HEK293 (cell line): Measurements from ENCODE around the gene PDLIM5.

Experiments used
- CTCF ChIA-PET: fragments of 350-600 bp; formaldehyde crosslinking; extraction: SDS; loops from one replicate; lab custom pipeline; 2021; ENCODE audit warnings: antibody characterized with exemption; lab: Yijun Ruan, JAX
- POLR2A ChIA-PET: fragments of 300-600 bp; formaldehyde crosslinking; extraction: SDS; loops from one replicate; lab custom pipeline; 2020; ENCODE audit warnings: antibody characterized with exemption, inconsistent platforms; lab: Yijun Ruan, JAX
- H3K27ac ChIP-seq: fragments of 200-500 bp; sonication (Bioruptor generic); 2 replicates; pipeline ENCODE4 v1.5.1; 2014; ENCODE audit warnings: low read depth, low read length, control low read depth, inconsistent platforms; ENCODE audit errors: extremely low read depth
- H3K36me3 ChIP-seq, 2 experiments: fragments of 200-500 bp in 1 of 2; sonication (Bioruptor generic) in 1 of 2; 1 replicate in 1 of 2; 2 replicates in 1 of 2; pipeline ENCODE4 v1.5.1; 2014 to 2017; ENCODE audit warnings: inconsistent platforms in 2 of 2, low read length in 2 of 2; ENCODE audit not compliant: control insufficient read depth in 2 of 2, insufficient read depth in 1 of 2
- H3K4me1 ChIP-seq: fragments of 200-500 bp; sonication (Bioruptor generic); 2 replicates; pipeline ENCODE4 v1.5.1; 2014; ENCODE audit warnings: mild to moderate bottlenecking, low read length, inconsistent platforms; ENCODE audit not compliant: control insufficient read depth, insufficient read depth
- H3K4me3 ChIP-seq: 2 replicates; pipeline ENCODE4 v1.5.1; 2011; ENCODE audit warnings: low read depth, mild to moderate bottlenecking, control low read depth, low read length, moderate library complexity
- H3K9me3 ChIP-seq: fragments of 200-500 bp; sonication (Bioruptor generic); 2 replicates; pipeline ENCODE4 v1.5.1; 2014; ENCODE audit warnings: low read depth, low read length, inconsistent platforms; ENCODE audit not compliant: control insufficient read depth, insufficient read depth
- CTCF ChIP-seq: fragments of 450-650 bp; formaldehyde crosslinking; IDR thresholded peaks from 2 replicates; pipeline ENCODE4 v1.5.1; 2016; ENCODE audit warnings: missing biosample characterization, missing genetic modification characterization
- HOXA7 ChIP-seq: sonication (generic); formaldehyde crosslinking; IDR thresholded peaks from 2 replicates; pipeline ENCODE4 v1.8.1; 2022; ENCODE audit warnings: missing genetic modification reagents, borderline replicate concordance
- HOXC10 ChIP-seq: sonication (generic); formaldehyde crosslinking; IDR thresholded peaks from 2 replicates; pipeline ENCODE4 v1.8.1; 2023; ENCODE audit warnings: mild to moderate bottlenecking, missing genetic modification reagents
- SP2 ChIP-seq: fragments of 450-650 bp; formaldehyde crosslinking; IDR thresholded peaks from 2 replicates; pipeline ENCODE4 v1.5.1; 2016; ENCODE audit warnings: missing biosample characterization, missing genetic modification characterization
- ZNF10 ChIP-seq: fragments of 450-650 bp; formaldehyde crosslinking; IDR thresholded peaks from 2 replicates; pipeline ENCODE4 v1.5.1; 2017; ENCODE audit warnings: missing biosample characterization, missing genetic modification characterization
- ZNF121 ChIP-seq: fragments of 450-650 bp; formaldehyde crosslinking; IDR thresholded peaks from 2 replicates; pipeline ENCODE4 v1.5.1; 2016; ENCODE audit warnings: missing biosample characterization, missing genetic modification characterization
- ZNF184 ChIP-seq: fragments of 450-650 bp; IDR thresholded peaks from 2 replicates; pipeline ENCODE4 v1.5.1; 2018; ENCODE audit warnings: missing biosample characterization, mild to moderate bottlenecking, missing genetic modification characterization
- ZNF202 ChIP-seq: fragments of 450-650 bp; formaldehyde crosslinking; IDR thresholded peaks from 2 replicates; pipeline ENCODE4 v1.5.1; 2016; ENCODE audit warnings: missing biosample characterization, missing genetic modification characterization, borderline replicate concordance
- ZNF223 ChIP-seq: fragments of 450-650 bp; formaldehyde crosslinking; IDR thresholded peaks from 2 replicates; pipeline ENCODE4 v1.5.1; 2016; ENCODE audit warnings: missing biosample characterization, missing genetic modification characterization
- ZNF311 ChIP-seq: fragments of 450-650 bp; formaldehyde crosslinking; IDR thresholded peaks from 2 replicates; pipeline ENCODE4 v1.5.1; 2017; ENCODE audit warnings: missing biosample characterization, missing genetic modification characterization, borderline replicate concordance
- ZNF335 ChIP-seq: fragments of 450-650 bp; formaldehyde crosslinking; conservative IDR thresholded peaks from 2 replicates; pipeline ENCODE4 v1.5.1; 2016; ENCODE audit warnings: missing biosample characterization, missing genetic modification characterization
- ZNF521 ChIP-seq: fragments of 450-650 bp; formaldehyde crosslinking; IDR thresholded peaks from 2 replicates; pipeline ENCODE4 v1.5.1; 2017; ENCODE audit warnings: missing biosample characterization, mild to moderate bottlenecking, missing genetic modification characterization
- ZNF549 ChIP-seq: fragments of 450-650 bp; IDR thresholded peaks from 2 replicates; pipeline ENCODE4 v1.5.1; 2018; ENCODE audit warnings: missing biosample characterization, missing genetic modification characterization, mild to moderate bottlenecking, inconsistent platforms, moderate library complexity
- ZNF571 ChIP-seq: fragments of 450-650 bp; formaldehyde crosslinking; IDR thresholded peaks from 2 replicates; pipeline ENCODE4 v1.5.0; 2017; ENCODE audit warnings: missing biosample characterization, missing genetic modification characterization
- ZNF596 ChIP-seq: fragments of 450-650 bp; IDR thresholded peaks from 2 replicates; pipeline ENCODE4 v1.5.0; 2018; ENCODE audit warnings: missing biosample characterization, mild to moderate bottlenecking, missing genetic modification characterization, moderate library complexity
- ZNF623 ChIP-seq: fragments of 450-650 bp; formaldehyde crosslinking; IDR thresholded peaks from 2 replicates; pipeline ENCODE4 v1.5.1; 2016; ENCODE audit warnings: missing biosample characterization, missing genetic modification characterization
- ZNF768 ChIP-seq: fragments of 450-650 bp; formaldehyde crosslinking; IDR thresholded peaks from 2 replicates; pipeline ENCODE4 v1.5.1; 2018; ENCODE audit warnings: missing biosample characterization, mild to moderate bottlenecking, missing genetic modification characterization
- ZNF776 ChIP-seq: fragments of 450-650 bp; formaldehyde crosslinking; IDR thresholded peaks from 2 replicates; pipeline ENCODE4 v1.5.0; 2017; ENCODE audit warnings: missing biosample characterization, missing genetic modification characterization, borderline replicate concordance
- ZXDB ChIP-seq: fragments of 450-650 bp; formaldehyde crosslinking; IDR thresholded peaks from 2 replicates; pipeline ENCODE4 v1.5.1; 2016; ENCODE audit warnings: missing biosample characterization, missing genetic modification characterization
- TF ChIP-seq, protein P1 (sequence below): fragments of 450-650 bp; formaldehyde crosslinking; IDR thresholded peaks from 2 replicates; pipeline ENCODE4 v1.5.1; 2016; ENCODE audit warnings: missing biosample characterization, missing genetic modification characterization
- TF ChIP-seq, protein P2 (sequence below): fragments of 450-650 bp; formaldehyde crosslinking; IDR thresholded peaks from 2 replicates; pipeline ENCODE4 v1.5.1; 2016; ENCODE audit warnings: missing biosample characterization, missing genetic modification characterization
- TF ChIP-seq, protein P3 (sequence below): fragments of 450-650 bp; formaldehyde crosslinking; IDR thresholded peaks from 2 replicates; pipeline ENCODE4 v1.5.1; 2016; ENCODE audit warnings: missing biosample characterization, missing genetic modification characterization, low read depth

Gene PDLIM5

DNA sequence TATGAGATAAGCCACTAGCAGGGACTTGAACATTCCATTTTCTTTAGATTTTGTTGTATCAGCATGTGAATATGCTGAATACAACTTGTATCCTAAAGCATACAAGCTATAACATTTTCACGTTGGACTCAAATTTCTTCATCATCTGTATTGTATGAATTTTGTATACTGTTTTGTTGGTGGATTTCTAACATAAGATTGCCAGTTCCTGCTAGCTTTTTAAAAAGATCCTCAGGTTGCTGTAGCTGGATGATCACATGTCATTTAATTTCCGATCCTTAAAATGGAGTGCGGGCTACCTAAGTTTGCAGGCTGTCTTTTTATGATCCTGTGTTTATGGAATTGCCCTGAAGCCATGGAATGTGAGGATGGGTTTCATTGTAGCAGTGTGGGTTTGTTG is 6.9 kb downstream of the PDLIM5 start (continued):
- TF ChIP-seq ZNF571 (tag by site-specific recombination): no peak
- TF ChIP-seq, protein P1, sequence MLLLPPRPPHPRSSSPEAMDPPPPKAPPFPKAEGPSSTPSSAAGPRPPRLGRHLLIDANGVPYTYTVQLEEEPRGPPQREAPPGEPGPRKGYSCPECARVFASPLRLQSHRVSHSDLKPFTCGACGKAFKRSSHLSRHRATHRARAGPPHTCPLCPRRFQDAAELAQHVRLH (tag by site-specific recombination): 0 out of 2 replicates have a peak, but pooled peaks have one; percentile 34
- TF ChIP-seq ZNF184 (tag by site-specific recombination): no peak
- no peak for TF ChIP-seq HOXC10
- TF ChIP-seq, all 188 proteins: peak for 10

DNA sequence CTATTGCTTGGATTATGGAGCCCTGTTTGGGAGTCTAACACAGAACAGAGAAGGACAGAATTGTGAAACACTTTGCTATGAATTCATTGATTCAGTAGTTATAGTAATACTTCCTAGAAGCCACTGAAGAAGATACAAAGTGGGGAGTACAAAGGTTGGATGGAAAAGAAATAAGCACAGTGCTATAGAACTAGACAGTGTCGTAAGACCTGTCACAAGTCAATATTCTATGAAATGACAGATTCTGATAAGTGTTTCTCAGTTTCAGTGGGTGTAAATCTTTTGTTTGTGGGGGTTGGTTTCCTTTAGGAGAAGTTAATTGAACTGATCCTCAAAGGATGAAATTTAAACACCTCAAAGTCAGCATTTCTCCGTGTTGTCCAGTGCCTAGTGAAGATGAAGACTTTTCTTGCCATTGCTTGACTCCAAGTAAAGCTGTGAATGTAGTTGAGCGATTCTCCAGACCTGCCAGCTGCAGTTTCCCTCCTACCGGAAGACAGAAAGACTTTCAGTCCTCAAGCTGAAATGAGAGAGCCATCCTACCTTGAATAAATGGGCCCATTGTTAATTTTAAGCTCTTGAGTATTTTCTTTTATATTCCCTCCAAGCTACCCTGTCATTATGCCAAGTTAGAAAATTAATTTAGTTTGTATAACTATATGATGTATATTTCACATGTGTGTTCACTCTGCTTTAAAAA is 7.9 kb downstream of the PDLIM5 start:
- Histone ChIP-seq H3K4me1 (peaks cover 6% of the 10 kb centered on the region; the same call in 1 of the 2 replicates), H3K27ac (no peak overlapping the region), H3K4me3 (no peak overlapping the region), H3K9me3 (no peaks in the 10 kb centered on the region), H3K36me3 (peaks cover 0 to 13% of the 10 kb centered on the region in 2 experiments; a peak in 1 of 3 replicates)
- POLR2A ChIA-PET: no interaction called here
- TF ChIP-seq ZNF202 (tag by site-specific recombination): no peak
- TF ChIP-seq ZNF623: no peak
- no peak for TF ChIP-seq ZNF521 (tag by site-specific recombination)
- TF ChIP-seq ZNF596 (tag by site-specific recombination): no peak
- TF ChIP-seq ZNF121: no peak
- no peak for TF ChIP-seq CTCF
- no peak for TF ChIP-seq ZNF311
- TF ChIP-seq ZNF549: no peak
- no peak for TF ChIP-seq SP2
- no peak for TF ChIP-seq ZXDB (tag by site-specific recombination)
- TF ChIP-seq, protein P2, sequence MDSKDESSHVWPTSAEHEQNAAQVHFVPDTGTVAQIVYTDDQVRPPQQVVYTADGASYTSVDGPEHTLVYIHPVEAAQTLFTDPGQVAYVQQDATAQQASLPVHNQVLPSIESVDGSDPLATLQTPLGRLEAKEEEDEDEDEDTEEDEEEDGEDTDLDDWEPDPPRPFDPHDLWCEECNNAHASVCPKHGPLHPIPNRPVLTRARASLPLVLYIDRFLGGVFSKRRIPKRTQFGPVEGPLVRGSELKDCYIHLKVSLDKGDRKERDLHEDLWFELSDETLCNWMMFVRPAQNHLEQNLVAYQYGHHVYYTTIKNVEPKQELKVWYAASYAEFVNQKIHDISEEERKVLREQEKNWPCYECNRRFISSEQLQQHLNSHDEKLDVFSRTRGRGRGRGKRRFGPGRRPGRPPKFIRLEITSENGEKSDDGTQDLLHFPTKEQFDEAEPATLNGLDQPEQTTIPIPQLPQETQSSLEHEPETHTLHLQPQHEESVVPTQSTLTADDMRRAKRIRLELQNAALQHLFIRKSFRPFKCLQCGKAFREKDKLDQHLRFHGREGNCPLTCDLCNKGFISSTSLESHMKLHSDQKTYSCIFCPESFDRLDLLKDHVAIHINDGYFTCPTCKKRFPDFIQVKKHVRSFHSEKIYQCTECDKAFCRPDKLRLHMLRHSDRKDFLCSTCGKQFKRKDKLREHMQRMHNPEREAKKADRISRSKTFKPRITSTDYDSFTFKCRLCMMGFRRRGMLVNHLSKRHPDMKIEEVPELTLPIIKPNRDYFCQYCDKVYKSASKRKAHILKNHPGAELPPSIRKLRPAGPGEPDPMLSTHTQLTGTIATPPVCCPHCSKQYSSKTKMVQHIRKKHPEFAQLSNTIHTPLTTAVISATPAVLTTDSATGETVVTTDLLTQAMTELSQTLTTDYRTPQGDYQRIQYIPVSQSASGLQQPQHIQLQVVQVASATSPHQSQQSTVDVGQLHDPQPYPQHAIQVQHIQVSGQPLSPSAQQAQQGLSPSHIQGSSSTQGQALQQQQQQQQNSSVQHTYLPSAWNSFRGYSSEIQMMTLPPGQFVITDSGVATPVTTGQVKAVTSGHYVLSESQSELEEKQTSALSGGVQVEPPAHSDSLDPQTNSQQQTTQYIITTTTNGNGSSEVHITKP (tag by site-specific recombination): no peak
- no peak for TF ChIP-seq ZNF223 (tag by site-specific recombination)
- no peak for TF ChIP-seq ZNF335 (tag by site-specific recombination)
- TF ChIP-seq HOXA7 (CRISPR knock-in tag): no peak
- TF ChIP-seq, protein P3, sequence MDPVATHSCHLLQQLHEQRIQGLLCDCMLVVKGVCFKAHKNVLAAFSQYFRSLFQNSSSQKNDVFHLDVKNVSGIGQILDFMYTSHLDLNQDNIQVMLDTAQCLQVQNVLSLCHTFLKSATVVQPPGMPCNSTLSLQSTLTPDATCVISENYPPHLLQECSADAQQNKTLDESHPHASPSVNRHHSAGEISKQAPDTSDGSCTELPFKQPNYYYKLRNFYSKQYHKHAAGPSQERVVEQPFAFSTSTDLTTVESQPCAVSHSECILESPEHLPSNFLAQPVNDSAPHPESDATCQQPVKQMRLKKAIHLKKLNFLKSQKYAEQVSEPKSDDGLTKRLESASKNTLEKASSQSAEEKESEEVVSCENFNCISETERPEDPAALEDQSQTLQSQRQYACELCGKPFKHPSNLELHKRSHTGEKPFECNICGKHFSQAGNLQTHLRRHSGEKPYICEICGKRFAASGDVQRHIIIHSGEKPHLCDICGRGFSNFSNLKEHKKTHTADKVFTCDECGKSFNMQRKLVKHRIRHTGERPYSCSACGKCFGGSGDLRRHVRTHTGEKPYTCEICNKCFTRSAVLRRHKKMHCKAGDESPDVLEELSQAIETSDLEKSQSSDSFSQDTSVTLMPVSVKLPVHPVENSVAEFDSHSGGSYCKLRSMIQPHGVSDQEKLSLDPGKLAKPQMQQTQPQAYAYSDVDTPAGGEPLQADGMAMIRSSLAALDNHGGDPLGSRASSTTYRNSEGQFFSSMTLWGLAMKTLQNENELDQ: no peak
- TF ChIP-seq ZNF768: no peak
- no peak for TF ChIP-seq ZNF776
- TF ChIP-seq ZNF10 (tag by site-specific recombination): no peak
- CTCF ChIA-PET: interaction anchor here (0.6 to 1.6 kb wide), 4 partner anchors 10 to 142 kb away, joined by 3 read pairs; no protein-coding TSS in a partner anchor
